SH-SY5Y (cell line): ENCODE results near the gene RADX.

Experiments used
- GATA2 ChIP-seq: IDR thresholded peaks from 2 replicates; pipeline ENCODE4 v1.6.1; 2011; ENCODE audit warnings: mild to moderate bottlenecking, low read depth, low read length
- GATA3 ChIP-seq: IDR thresholded peaks from 2 replicates; pipeline ENCODE4 v1.6.1; 2011; ENCODE audit warnings: low read depth, mild to moderate bottlenecking, low read length, moderate library complexity

DNA sequence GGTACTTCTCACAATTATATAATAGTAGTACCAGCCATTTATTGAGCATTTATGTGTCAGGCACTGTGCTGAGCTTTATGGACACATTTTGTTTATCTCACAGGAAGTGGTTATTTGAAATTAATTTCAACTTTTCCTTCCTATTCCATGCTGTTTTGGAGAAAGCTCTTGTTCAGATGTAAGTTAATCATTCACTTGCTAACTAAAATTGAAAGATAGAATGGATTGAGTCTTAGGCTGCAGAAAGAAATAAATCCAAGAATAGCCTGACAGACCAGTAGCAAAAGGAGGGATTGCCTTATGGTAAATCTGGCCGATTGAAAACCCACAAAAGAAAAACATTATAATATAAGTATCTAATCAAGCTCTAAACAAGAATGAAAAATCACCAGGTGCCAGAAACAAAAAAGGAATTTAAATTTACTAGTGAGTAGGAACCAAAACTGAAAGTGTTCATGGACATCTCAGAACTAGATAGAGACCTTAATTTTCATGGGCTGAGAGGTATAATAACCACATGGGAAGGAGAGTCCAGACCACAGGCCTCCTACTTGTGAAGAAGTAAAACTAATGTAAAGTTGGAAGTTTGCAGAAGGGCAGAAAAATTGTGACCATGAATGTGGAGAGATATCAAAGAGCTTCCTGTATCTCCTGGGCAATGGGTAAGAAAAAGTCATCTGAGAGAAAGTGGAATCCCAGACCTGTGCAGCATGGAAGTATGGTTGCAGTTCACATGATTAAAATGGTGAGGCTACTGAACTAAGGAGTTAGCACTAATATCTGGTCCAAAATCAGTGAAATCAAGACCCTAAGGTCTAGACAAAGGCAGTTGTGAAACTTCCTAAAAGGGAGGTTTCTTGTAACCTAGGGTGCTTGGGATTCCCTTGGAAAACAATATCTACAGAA lies 38.0 kb downstream of the RADX start:
- TF ChIP-seq GATA2 (no peak), GATA3 (no peak)
